Retina (tissue), 1 donor: ENCODE results near the gene TRIP13.
"Not testable (repeated sequence)": the region's sequence is repeated elsewhere in the genome, so short reads cannot be mapped to it uniquely, and the experiment has no call there.

Experiments
- DNase-seq: peaks from one replicate; pipeline ENCODE4 v3.0.0-alpha.2; 2016

The TRIP13 gene, protein sequence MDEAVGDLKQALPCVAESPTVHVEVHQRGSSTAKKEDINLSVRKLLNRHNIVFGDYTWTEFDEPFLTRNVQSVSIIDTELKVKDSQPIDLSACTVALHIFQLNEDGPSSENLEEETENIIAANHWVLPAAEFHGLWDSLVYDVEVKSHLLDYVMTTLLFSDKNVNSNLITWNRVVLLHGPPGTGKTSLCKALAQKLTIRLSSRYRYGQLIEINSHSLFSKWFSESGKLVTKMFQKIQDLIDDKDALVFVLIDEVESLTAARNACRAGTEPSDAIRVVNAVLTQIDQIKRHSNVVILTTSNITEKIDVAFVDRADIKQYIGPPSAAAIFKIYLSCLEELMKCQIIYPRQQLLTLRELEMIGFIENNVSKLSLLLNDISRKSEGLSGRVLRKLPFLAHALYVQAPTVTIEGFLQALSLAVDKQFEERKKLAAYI

GRCh38 chr5:892394-893136 lies at the start of gene TRIP13, which contains the start of gene BRD9:
Gene TRIP13, plus strand, starts transcription at chr5:892884. Its CDS starts 115 bp downstream, at chr5:892999.
Gene BRD9, minus strand, starts transcription at chr5:892801. Its CDS starts 144 bp downstream, at chr5:892657.
- peak; percentile 81 for DNase-seq

DNA sequence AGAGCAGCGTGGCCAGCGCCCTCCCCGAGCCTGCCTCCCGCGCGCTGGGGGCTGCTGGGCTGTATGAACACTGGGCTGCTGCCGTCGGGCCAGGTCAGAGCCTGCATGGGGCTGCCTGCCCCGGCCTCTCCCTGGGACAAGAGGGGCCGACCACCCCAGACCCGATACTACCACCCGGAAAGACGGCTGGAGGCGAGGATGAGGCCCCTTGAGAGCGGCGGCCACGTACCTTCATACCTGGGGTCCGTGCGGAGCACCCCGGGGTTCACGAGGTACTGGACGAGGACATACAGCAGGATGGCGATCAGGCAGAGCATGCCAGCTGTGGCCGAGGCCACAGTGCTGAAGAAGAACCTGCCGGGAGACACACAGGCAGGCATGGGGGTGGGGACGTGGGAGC lies 49.3 kb upstream of the TRIP13 start:
- not testable (repeated sequence) for DNase-seq

DNA sequence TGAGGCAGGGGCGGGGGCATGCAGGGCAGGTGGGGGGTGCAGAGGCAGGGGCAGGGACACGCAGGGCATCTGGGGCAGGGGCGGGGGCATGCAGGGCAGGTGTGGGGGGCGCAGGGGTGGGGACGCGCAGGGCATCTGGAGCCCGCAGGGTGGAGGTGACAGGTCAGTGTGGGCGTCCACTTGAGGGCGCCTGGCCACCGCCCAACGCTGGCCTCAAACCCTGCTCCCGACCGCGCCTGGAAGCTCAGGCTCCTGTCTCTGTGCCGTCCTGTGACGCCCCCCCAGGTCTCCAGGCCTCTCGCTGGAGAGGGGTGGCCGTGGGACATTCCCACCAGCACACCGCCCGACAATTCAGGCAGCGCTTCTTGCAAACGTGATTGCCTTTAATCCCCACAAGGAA lies 48.8 kb upstream of the TRIP13 start:
- peak; percentile 25 for DNase-seq

DNA sequence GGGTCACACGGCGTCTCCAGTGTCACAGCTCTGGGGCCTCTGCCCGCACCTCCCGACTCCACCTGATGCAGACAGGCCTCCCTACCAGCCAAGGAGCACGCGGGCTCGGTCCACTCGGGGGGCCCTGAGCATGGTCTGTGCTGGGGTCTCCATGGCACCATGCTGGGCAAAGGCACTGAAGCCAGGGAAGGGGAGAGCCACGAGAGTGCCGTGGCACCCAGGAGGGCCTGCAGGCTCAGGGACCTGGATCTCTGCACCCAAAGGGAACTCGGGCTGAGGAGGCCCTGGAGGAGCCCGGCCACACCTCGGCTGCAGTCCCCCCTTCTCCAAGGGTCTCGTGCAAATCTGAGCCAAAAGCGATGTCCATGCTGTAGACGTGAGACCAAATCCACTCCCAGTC lies 48.3 kb upstream of the TRIP13 start:
- not testable (repeated sequence) for DNase-seq

DNA sequence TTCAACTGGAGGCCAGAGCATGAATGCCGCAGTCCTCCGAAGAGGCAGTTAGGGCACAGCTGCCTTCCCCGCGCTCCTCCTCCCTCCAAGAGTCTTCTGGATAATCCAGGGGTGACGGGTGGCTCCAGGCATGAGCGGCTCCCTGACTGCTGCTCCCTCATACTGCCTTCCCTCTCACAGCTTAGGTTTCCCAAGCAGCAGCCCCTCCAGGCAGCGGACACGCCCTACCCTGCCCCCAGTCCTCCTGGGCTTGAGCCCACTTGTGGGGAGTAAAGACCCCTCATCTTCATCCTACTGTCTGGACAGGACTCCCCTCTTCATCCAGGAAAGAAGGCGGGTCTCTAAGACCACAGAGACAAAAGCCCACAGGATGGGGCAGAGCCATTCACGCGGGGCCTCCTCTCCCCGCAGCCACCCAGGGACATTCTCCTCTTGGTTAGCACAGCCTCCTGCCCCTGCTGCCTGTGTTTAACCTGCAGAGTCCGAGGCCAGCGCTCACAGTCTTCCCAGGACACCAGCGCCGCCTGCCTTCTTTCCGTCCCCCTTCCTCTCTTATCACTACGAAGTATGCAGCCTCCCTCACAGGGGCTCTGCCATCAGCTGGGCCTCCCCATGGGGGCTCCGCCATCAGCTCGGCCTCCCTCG lies 47.5 kb upstream of the TRIP13 start:
- peak; percentile 43 for DNase-seq

DNA sequence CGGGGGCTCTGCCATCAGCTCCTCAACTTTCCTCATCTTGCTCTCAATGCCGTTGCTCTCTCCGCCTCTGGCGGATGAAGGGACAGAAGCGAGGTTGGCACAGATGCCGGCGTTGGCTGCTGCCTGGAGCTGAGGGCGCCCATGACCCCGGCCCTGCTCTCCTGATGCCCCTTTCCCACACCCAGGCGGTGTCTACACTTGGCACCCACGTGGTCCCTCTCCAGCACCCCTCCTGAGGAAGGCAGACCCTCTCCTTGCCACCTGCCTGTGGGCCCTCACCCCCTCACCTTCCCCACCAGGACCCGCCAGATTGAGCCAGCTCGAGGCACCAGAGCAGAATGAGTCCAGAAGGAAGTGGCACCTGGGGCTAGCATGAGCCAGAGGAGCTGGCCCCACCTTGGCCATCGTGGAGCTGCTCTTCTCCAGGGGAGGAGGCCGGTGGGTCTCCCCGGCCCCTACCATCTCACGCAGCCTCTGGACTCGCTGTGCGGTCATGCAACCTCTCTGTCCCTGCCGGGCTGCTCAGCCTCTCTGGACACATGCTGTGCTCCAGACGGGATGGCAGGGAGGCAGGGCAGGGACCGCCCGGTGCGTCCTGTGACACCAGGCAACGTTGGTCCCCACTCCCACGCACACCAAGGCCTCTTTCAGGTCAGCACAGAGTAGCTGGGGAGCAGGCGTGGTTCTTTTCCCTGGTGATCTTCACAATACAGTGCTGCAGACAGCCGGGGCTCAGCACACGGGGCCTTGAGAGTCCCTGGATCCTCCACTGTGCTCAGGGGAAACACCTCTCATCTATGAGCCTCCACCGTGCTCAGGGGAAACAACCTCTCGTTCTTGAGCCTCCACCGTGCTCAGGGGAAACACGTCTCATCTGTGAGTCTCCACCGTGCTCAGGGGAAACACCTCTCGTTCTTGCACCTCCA lies 46.7 kb upstream of the TRIP13 start:
- DNase-seq, result not testable (repeated sequence)

GRCh38 chr5:846602-847091 lies 46.0 kb upstream of the TRIP13 start:
- not testable (repeated sequence) for DNase-seq

- not testable (repeated sequence) for DNase-seq
Measured at GRCh38 chr5:847212-847611, 45.5 kb upstream of the TRIP13 start.

- DNase-seq, result not testable (repeated sequence)
Measured at GRCh38 chr5:847736-848135, 44.9 kb upstream of the TRIP13 start.

GRCh38 chr5:848671-849111 lies 44.0 kb upstream of the TRIP13 start:
- no peak for DNase-seq

- peak; percentile 72 for DNase-seq
Measured at GRCh38 chr5:849651-850301, 42.9 kb upstream of the TRIP13 start.

- peak; percentile 58 for DNase-seq
Measured at GRCh38 chr5:850511-851006, 42.1 kb upstream of the TRIP13 start, which contains the start of gene ZDHHC11. Gene ZDHHC11, minus strand, starts transcription at chr5:850986. Its CDS starts 384 bp downstream, at chr5:850602.

- no peak for DNase-seq
Measured at GRCh38 chr5:851076-851475, 41.6 kb upstream of the TRIP13 start.

DNA sequence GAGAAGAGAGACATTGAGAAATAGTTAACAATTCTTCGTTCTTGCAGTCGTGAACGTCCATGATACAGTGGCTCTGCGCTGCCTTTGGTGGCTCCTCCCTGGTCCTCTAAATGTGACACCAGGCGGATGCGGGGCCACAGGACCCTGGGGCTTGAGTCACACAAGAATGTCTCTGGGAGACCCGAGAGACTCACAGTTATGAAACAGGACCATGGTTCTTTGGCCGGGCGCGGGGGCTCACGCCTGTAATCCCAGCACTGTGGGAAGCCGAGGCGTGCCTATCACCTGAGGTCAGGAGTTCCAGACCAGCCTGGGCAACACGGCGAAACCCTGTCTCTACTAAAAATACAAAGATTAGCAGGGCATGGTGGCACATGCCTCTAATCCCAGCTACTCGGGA lies 41.1 kb upstream of the TRIP13 start:
- DNase-seq, result no peak

- DNase-seq, result no peak
Measured at GRCh38 chr5:852018-852417, 40.7 kb upstream of the TRIP13 start.

DNA sequence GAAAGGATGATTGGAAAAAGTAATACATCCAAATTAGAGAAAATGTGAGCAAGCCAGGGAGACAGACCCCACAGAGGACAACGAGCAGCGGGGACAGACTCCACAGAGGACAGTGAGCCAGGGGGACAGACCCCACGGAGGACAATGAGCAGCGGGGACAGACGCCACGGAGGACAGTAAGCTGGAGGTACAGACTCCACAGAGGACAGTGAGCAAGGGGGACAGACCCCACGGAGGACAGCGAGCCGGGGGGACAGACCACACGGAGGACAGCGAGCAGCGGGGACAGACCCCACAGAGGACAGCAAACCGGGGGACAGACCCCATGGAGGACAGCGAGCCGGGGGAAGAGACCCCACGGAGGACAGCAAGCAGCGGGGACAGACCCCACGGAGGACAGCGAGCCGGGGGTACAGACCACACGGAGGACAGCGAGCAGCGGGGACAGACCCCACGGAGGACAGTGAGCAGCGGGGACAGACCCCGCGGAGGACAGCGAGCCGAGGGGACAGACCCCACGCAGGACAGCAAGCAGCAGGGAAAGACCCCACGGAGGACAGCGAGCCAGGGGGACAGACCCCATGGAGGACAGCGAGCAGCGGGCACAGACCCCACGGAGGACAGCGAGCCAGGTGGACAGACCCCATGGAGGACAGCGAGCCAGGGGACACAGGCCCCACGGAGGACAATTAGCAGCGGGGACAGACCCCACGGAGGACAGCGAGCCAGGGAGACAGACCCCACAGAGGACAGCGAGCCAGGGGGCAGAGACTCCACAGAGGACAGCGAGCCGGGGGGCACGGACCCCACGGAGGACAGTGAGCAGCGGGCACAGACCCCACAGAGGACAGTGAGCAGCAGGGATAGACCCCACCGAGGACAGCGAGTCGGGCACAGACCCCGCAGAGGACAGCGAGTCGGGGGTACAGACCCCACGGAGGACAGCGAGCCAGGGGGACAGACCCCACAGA lies 40.0 kb upstream of the TRIP13 start:
- DNase-seq, result no peak

GRCh38 chr5:853416-854090 lies 39.1 kb upstream of the TRIP13 start:
- not testable (repeated sequence) for DNase-seq

GRCh38 chr5:854217-854616 lies 38.5 kb upstream of the TRIP13 start:
- DNase-seq, result no peak
